ENCODE results near the gene SNRPD3. TPM values are rescaled to one million over a fixed set of nuclear protein-coding genes. Genes with fewer than 3 reads are reported as not detected.

SNRPD3 gene
- total RNA-seq, 4 donors from 2014 or later = 98.4 to 138 (median 104) TPM

GRCh38 chr22:24578355-24579257 lies 22.8 kb downstream of the SNRPD3 start:
- Histone ChIP-seq H3K4me1 (peaks cover 0 to 8% (median 2%) of the 10 kb centered on the region in 3 donors), H3K27ac (peak overlapping the region in 1 of 4 donors; percentile 50), H3K27me3 (no peaks in the 10 kb centered on the region), H3K4me3 (no peak overlapping the region), H3K36me3 (peaks cover 0 to 45% of the 10 kb centered on the region in 2 donors), H3K9me3 (no peaks in the 10 kb centered on the region)
- no peak for ATAC-seq
- TF ChIP-seq EP300 (IDR thresholded peaks at IDR 0.05) = no peak
- 74 to 83% methylated on average over 5 to 8 of the region's 8 CpGs for WGBS, 2 donors (ENCODE audit: low coverage in 1 of 2)

- no peaks in the 10 kb centered on the region for H3K27me3 ChIP-seq
- H3K4me1 ChIP-seq = peaks cover 0 to 14% (median 9%) of the 10 kb centered on the region in 3 donors
- H3K9me3 ChIP-seq = no peaks in the 10 kb centered on the region
- H3K27ac ChIP-seq = peak overlapping the region in 1 of 4 donors; percentile 50
- peaks cover 0 to 39% of the 10 kb centered on the region in 2 donors for H3K36me3 ChIP-seq
- no peak for ATAC-seq
- no peak overlapping the region for H3K4me3 ChIP-seq
- TF ChIP-seq CTCF (IDR thresholded peaks at IDR 0.05) (no peak), EP300 (IDR thresholded peaks at IDR 0.05) (no peak), POLR2A (IDR thresholded peaks at IDR 0.05) (no peak)
- WGBS, 2 donors (ENCODE audit: low coverage in 1 of 2) = 62 to 83% methylated on average over 1 of the region's 1 CpG
Observed at GRCh38 chr22:24579258-24579601, 23.4 kb downstream of the SNRPD3 start.

GRCh38 chr22:24580276-24580675 lies 24.5 kb downstream of the SNRPD3 start:
- Histone ChIP-seq H3K4me3 (no peak overlapping the region), H3K27ac (no peak overlapping the region), H3K9me3 (no peaks in the 10 kb centered on the region), H3K4me1 (peaks cover 0 to 25% (median 14%) of the 10 kb centered on the region in 3 donors), H3K27me3 (no peaks in the 10 kb centered on the region), H3K36me3 (peaks cover 0 to 32% of the 10 kb centered on the region in 2 donors)
- 46 to 47% methylated on average over 2 of the region's 2 CpGs for WGBS, 2 donors (ENCODE audit: low coverage in 1 of 2)
- TF ChIP-seq POLR2AphosphoS5 (IDR thresholded peaks at IDR 0.05) (peak; percentile 67), EP300 (IDR thresholded peaks at IDR 0.05) (no peak)
- peak; percentile 40 for ATAC-seq

GRCh38 chr22:24582056-24582814 lies 26.4 kb downstream of the SNRPD3 start:
- H3K4me3 ChIP-seq = no peak overlapping the region
- H3K4me1 ChIP-seq = peaks cover 0 to 26% (median 14%) of the 10 kb centered on the region in 3 donors
- TF ChIP-seq POLR2AphosphoS5 (IDR thresholded peaks at IDR 0.05) = no peak
- TF ChIP-seq POLR2A (IDR thresholded peaks at IDR 0.05) = no peak
- TF ChIP-seq CTCF (IDR thresholded peaks at IDR 0.05) = no peak
- TF ChIP-seq EP300 (IDR thresholded peaks at IDR 0.05) = no peak
- H3K36me3 ChIP-seq = peaks cover 0 to 35% of the 10 kb centered on the region in 2 donors
- no peak for ATAC-seq
- no peaks in the 10 kb centered on the region for H3K9me3 ChIP-seq
- no peaks in the 10 kb centered on the region for H3K27me3 ChIP-seq
- H3K27ac ChIP-seq = peak overlapping the region in 1 of 4 donors; percentile 80
- WGBS, 2 donors (ENCODE audit: low coverage in 1 of 2) = 82 to 88% methylated on average over 6 to 7 of the region's 12 CpGs

- no peaks in the 10 kb centered on the region for H3K27me3 ChIP-seq
- TF ChIP-seq CTCF (IDR thresholded peaks at IDR 0.05) (peak in 1 of 4 experiments; percentile 15), EP300 (IDR thresholded peaks at IDR 0.05) (no peak)
- WGBS, 2 donors (ENCODE audit: low coverage in 1 of 2) = 24% methylated on average over 11 of the region's 19 CpGs; no CpG with 5 or more reads in 1 of the 2 donors
- ATAC-seq = peak; percentile 59
- peaks cover 0 to 26% (median 14%) of the 10 kb centered on the region in 3 donors for H3K4me1 ChIP-seq
- no peaks in the 10 kb centered on the region for H3K9me3 ChIP-seq
- H3K27ac ChIP-seq = peak overlapping the region; percentile 32 to 87 (median 80)
- H3K36me3 ChIP-seq = peaks cover 0 to 35% of the 10 kb centered on the region in 2 donors
- peak overlapping the region in 1 of 2 donors; percentile 29 for H3K4me3 ChIP-seq
Observed at GRCh38 chr22:24583221-24584165, 27.7 kb downstream of the SNRPD3 start.
